Stimulated activated CD4-positive, alpha-beta T cell treated with anti-CD3 and anti-CD28 coated beads, Interleukin-12 subunit alpha, Interleukin-12 subunit beta, amount 100 ng/mL, for 4 hours (primary cell): ENCODE measurements around the gene ERBIN.
"Not testable (repeated sequence)": the region's sequence is repeated elsewhere in the genome, so short reads cannot be mapped to it uniquely, and the experiment has no call there.

Experiments used
- DNase-seq: peaks from one replicate; pipeline ENCODE4 v3.0.0-alpha.2; 2020

The ERBIN gene

DNA sequence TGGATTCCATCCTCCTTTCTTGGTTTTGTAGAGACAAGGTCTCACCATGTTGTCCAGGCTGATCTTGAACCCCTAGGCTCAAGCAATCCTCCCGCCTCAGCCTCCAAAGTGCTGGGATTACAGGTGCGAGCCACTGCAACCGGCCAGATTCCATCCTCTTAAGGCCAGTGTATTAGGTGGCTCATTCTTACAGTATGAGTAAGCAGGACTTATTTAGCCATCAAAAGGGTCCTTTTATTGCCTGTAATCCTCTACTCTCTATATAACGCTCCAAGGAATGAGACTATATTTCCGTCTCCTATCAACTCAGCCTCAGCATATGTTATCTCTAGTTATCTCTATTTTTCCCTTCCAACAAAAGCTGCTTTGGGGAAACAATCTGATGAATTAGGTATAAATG is 3.0 kb upstream of the ERBIN start:
- no peak for DNase-seq

DNA sequence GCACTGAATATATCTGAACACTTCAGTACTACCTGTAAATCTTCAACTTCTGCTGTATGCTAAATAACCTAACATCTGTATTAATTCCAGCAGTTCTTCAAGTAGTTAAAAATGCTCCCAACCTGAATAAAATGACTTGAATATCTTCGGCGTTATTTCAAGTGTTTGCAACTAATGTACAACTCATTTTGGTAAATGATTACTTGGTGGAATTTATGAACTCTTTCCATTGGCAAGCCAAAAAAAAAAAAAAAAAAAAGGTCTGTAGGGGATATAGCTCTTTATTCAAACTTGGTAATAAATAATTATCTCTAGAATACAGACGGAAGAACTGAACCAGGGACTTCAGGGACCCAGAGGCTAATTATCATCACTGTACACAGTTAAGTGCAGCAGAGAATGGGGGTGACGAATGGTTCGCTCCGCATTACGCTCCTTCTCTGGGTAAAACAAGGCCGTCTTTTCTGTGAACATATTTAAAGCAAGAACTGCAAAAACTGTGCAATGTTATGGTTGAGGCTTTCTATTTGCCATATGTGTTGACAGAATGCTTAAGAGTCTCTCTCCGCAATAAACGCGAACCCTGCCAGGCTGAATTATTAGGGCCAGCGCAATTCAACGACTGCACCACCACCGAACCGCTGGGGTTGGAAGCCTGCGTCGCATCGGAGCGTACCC is 1.9 kb upstream of the ERBIN start:
- DNase-seq: peak; percentile 1

DNA sequence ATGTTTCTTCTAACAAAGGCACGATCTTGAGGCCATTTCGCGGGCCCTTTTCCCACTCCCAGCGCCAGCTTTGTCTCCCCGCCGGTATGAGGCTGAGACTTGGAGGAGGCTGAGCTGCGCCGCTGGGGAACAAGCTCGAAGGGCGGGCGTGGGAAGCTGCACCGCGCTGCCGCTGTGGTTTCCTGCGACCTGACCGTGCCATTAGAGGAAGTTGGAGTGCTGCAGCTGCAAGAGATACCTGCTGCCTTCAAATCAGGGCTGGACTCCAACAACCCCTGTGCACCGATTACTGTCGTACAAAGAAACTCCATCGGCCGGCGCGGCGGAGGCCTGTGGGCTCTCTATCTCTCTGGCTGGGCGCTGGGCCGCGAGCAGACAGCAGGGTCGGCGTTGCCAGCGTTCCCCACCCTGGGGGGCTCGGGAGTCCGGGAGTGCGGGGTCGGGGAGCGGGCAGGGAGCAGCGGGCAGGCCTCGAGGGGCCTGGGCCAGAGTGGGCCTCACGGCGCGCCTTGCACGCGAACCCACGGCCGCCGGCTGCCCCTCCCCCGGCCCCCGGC is 1.3 kb upstream of the ERBIN start:
- peak; percentile 61 for DNase-seq

DNA sequence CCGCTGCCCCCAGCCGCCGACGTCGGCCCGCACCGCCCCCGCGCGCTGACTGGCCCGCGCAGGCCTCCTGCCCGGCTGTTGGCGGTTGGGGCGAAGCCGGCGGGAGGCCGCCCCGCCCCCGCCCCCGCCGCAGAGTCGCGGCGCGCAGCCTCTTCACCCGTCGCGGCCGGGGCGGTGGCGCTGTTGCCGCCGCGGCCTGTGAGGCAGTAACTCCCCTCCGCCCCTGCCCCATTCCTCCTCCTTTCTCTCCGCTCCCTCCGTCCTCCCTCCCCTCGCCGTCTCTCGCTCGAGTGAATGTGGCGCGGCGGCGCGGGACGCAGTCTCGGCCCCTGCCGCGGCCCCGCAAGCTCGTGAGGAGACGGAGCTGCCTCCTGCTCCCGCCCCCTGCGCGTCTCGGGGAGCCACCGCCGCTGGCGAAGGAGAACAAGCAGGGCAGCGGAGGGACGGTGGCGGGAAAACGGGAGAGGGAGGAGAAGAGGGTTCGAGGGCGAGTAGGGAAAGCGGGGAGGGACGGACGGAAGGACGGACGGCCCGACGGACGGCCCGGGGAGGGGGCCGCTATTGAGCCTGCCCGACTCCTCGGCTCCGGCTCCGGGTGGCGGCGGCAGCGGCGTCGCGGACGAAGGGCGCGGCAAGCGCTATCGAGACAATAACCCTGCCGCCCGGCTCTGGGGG is 637 bp upstream of the ERBIN start:
- DNase-seq: peak; percentile 68

DNA sequence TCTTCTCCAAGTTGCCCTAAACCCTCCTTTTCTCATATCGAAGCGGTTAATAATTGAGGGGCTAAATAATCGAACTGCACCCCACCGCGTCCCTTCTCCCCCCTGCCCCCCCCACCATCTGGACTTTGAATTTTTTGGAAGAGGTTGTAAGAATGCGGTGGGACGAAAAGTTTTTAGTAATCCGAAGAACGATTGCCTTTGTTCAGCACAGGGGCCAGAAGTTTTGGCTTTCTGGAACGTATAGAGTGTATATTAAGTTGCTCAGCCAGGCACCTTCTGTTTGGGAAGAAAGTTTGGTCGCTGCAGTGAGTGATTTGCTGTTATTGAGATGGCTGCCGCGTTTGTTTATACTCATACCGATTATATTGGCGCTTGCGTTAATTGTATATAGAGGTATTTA is 518 bp downstream of the ERBIN start:
- DNase-seq: no peak

DNA sequence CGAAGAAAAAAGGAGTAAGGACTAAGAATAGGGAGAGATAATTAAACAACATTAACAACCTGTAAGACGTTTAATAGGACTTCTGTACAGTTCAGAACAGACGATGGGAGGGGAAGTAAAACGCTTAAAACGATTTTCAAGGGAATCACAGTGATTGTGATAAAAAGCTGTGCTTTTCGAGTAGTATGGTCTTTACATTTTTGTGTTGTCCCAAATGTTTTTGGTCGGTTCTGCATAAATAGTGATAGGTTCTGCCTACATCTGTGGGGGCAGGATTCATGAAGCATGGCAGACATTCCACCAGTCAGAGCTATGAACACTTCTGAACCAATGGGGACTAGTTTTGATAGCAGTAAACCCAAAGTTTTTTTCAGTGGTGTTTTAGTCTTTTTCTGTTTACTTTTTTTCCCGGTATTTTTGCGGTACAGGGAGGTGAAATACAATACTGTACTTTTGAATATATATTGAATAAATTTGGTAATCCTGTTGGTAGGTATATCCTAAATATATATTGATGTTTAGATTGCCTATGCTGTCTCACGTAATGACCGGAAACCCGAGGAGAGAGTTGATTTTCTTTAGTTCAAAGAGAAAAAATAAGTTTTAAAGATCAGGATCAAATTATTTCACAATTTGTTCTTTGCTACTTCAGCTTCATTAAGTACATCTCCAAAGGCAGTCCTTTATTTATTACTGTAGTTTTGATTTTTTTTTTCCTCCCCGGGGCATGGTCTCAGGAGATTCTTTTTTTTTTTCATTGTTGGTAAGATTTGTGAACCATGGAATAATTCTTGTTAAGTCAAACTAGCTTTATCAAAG is 1.3 kb downstream of the ERBIN start:
- DNase-seq: no peak

DNA sequence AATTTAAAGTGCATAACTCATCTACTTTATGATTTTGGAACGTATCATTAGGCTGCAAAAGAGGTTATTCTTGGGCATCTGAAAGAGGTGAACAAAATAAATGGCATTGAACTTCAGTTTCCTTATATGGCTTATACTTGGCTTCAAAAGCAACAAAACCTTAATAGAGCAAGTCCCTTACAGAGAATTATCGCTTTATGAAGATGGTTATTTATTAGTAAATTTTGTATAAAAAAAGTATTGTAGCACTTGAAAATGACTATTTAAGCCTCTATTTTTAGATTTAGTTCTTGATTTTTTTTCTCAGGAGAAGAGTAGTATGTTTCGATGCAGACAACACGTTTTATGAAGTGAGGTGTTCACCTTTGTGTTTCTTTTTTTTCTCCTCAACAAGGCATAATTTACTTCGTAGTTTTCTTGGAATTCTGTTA is 2.0 kb downstream of the ERBIN start:
- no peak for DNase-seq

DNA sequence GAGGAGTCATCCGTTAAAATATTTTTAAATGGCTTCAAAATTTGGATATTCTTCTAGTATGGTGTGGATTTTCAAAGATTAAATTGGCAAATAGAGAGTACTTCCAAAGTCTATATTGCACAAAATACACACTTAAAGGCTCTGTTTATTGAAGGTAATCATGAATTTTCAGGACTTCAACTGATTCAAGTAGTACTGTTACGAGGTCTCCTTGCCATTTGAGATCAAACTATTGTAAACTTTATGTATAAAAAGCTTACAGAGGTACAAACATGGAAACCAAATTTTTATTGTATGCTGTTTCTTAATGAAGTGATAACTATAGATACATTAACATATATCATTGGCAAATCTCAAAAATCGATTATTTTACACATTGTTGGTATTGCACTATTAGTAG is 2.5 kb downstream of the ERBIN start:
- DNase-seq: no peak

DNA sequence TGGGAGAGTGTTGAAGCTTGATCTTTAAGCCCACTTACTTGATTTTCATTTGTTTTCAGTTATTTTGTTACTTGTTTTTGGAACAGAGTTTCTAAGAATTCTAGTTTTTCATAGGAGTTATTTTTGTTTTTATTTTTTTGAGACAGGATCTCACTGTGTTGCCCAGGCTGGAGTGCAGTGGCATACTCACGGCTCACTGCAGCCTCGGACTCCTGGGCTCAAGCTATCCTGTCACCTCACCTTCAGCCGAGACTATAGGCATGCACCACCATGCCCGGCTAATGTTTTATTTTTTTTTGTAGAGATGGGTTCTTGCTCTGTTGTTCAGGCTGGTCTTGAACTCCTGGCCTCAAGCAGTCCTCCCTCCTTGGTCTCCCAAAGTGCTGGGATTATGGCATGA is 6.3 kb downstream of the ERBIN start:
- no peak for DNase-seq

DNA sequence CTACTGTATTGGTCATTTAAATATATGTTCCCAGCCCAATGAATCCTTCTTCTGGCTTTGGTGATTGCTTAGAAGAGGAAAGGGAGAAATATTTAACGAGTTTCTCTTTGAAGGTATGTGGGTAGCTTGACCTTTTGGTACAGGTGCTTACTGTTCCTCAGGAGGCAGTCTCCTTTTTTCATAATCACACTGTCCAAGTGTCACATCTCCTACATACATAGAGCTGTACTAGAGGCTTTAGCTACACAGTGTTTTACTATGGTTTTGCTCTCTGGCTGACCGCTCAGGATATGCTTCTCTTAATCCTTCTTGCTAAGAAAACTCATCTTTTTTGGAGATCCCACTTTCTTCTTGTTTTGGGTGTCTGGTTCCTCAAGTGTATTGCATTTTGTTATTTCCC is 6.9 kb downstream of the ERBIN start:
- DNase-seq: no peak

DNA sequence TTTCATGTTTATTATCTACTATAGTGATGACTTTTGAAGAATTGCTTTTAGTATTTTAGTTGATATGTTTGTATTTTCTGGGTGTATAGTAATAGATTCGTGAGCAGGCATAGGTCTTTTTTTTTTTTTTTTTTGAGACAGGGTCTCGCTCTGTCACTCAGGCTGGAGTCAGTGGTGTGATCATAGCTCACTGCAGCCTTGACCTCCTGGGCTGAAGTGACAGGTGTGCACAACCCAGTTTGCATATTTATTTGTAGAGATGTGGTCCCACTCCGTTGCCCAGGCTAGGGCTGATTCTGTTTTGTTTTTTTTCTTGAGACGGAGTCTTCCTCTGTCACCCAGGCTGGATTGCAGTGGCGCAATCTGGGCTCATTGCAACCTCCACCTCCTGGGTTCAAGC is 11.9 kb downstream of the ERBIN start:
- no peak for DNase-seq

DNA sequence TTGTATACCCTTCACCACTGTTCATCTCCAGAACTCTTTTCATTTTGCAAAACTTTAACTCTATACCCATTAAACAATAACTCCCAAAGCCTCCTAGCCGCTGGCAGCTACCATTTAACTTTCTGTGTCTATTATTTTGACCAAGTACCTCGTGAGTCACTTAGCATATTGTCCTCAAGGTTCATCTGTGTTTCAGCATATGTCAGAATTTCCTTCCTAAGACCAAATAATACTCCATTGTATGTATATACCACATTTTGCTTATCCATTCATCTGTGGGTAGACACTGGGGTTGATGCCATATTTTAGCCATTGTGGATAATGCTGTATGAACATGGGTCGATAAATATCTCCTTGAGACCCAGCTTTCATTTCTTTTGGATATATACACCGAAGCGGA is 17.4 kb downstream of the ERBIN start:
- no peak for DNase-seq

DNA sequence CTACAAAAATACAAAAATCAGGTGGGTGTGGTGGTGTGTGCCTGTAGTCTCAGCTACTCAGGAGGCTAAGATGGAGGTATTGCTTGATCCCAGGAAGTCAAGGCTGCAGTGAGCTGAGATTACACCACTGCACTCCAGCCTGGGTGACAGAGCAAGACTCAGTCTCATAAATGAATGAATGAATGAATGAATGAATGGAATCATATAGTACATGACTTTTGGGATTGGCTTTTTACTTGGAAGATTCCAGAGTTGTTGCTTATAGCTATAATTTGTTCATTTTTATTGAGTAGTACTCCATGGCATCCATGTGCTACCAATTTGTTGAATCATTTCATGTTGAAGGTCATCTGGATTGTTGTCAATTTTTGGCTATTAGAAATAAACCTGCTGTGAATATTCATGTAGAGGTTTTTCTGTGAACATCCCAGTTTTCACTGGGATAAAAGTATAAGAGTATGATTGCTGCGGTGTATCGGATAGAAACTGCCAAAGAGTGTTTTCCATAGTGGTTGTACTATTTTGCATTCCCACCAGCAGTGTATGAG is 19.9 kb downstream of the ERBIN start:
- DNase-seq: no peak

DNA sequence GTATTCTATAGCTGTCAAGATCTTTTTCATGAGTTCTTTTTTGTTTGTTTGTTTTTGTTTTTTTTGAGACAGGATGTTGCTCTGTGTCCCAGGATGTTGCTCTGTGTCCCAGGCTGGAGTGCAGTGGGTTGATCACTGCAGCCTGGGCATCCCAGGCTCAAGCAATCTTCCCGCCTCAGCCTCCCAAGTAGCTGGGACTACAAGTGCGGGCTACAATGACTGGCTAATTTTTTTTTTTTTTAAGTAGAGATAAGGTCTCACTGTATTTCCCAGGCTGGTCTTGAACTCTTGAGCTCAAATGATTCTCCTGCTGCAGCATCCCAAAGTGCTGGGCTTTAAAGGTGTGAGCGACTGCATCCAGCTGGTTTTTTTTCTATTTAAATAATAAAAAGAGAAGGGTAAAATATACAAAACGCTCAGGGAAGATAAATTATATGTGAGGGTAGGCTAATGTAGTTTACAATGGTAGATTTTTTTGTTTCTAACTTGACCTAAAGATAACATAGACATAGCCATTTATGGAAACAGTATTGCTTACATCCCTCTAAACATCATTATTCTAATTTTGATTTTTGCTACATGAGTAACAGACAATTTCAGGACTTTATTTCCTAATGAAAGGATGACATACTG is 21.9 kb downstream of the ERBIN start:
- DNase-seq: no peak

DNA sequence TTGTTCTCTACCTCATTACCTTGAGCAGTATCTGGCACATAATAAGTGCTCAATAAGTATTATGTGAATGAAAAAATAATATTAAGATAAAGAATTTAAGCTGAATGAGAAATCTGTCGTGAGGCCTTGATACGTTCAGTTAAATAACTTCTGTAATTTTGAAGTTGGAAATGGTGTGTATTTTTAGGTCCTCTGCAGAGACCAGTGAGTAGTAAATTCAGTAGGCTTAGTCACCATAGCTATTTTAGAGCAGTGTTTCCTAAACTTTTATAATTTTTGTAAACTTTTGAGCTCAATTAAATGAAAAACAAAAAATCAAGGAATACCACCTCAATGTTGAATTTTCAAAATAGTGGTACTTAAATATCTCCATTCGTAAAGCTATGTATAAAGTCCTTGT is 25.0 kb downstream of the ERBIN start:
- DNase-seq: no peak

DNA sequence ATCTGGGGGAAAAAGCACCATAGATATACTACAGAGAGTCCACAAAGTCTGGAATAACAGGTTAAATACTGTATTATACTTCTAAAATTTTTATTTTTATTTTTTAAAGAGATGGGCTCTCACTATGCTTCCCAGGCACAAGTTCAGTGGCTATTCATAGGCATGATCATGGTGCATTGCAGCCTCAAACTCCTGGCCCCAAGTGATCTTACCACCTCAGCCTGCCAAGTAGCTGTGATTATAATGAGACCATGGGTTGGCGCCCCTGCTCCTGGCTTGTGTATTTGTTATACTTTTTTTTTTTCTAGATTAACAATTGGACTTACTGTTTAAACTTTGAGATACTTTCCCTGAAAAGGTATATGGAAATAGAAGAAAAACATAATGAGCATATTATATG is 25.9 kb downstream of the ERBIN start:
- DNase-seq: no peak

DNA sequence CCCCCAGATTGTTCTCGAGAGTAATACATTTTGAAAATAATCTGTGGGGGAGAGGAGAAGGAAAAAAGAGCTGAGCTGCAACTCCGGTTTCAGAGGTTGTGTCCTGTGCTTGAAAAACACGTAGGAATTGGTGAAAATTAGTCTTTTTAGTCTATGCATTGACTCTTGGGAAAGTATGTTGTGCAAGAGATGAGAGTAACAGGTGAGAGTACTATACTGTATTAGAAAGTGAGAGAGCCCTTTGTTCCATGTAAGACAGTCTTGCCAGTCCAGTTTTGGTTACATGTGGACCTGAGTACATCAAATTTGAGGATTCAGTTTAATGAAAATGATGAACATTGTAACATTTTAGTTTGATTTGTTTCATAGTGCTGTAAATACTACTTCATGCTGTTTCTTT is 27.8 kb downstream of the ERBIN start:
- no peak for DNase-seq

DNA sequence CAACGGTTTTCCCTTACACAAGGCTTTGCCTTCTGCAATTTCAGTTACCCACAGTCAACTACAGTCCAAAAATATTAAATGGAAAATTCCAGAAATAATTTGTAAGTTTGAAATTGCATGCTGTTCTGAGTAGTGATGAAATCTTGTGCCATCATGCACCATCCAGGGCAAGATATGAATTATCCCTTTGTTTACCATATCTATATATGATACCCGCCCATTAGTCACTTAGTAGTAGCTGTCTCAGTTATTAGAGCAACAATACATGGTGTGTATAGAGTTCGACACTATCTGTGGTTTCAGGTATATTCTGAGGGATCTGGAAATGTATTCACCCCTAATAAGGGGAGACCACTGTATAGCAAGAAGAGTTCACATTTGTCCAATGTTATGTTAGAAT is 29.4 kb downstream of the ERBIN start:
- DNase-seq: no peak

DNA sequence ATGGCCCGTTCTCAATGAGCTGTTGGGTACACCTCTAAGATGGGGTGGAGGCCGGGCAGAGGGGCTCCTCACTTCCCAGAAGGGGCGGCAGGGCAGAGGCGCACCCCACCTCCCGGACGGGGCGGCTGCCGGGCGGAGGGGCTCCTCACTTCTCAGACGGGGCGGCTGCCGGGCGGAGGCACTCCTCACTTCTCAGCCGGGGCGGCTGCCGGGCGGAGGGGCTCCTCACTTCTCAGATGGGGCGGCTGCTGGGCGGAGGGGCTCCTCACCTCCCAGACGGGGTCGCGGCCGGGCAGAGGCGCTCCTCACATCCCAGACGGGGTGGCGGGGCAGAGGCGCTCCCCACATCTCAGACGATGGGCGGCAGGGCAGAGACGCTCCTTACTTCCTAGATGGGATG is 31.3 kb downstream of the ERBIN start:
- DNase-seq: not testable (repeated sequence)

DNA sequence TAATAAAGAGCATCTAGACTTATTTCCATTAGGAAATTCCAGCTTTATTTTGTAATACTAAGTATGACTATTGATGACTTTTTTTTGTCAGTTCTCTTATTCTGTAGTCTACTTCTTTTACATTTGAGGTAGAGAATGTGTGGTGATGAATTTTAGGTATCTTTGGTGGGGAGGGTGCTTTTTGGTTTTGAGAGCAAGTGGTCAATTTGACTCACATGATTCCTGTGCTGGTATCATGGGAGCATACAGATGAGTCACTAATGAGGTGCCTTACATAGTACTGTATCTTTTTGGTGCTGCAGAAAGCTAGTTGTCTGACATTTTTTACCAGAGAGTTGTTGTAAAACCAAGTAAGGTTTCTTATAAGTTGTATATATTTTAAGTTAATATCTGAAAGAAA is 35.3 kb downstream of the ERBIN start:
- DNase-seq: no peak

DNA sequence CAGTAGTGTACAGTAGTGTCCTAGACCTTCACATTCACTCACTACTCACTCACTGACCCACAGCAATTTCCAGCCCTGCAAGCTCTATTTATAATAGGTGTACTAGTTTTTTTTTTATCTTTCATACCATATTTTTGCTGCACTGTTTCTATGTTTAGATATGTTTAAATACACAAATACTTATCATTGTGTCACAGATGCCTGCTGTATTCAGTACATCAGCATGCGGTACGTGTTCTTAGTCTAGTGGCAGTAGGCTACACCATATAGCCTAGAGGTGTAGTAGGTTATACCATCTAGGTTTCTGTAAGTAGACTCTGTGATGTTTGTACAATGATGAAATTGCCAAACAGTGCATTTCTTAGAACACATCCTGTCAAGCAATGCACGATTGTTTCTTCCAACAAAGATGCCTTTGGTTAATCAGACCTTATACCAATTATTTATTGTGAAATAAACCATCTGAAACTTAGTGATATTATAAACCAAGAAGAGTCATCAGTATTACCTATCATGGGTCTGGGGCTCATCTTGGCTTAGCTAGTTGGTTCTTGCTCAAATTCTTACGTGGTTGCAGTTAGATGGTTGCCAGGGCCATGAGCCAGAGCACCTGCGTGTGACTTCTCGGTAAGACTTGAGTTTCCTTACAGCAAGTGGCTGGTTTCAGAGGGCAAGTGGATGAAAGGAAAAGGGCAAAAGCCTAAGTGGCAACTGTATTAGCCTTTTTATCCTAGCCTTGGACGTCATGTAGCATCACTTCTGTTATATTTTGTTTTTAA is 41.1 kb downstream of the ERBIN start:
- no peak for DNase-seq
